Measurements from ENCODE around the gene NLGN2.

NLGN2 gene

DNA sequence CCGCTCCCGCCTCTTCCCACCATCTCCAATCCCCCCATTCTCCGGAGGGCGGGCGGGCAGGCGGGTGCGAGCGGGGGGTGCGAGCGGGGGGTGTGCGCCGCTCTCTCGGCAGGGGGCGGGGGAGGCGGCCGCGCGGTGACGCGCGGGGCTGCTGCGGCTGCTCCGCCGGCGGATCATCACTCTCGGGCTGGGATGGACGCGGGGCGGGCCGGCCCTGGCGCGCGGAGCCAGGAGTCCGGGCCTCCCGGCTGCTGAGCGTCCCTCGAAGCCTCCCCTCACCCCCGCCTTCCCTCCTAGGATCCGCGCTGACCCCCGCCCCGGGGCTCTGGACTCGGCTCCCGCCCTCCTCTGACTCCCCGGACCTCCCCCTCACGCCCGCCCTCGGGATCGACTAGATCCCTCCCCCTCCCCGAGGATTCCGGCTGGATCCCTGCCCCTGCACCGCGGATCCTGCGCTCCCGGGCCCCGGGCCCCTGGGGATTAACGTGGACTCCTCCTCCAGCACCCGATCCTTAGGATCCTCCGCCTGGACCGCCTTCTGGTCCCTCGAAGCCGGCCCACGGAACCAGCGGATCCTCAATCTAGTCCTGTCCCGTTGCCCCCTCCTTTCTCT lies 2.8 kb upstream of the NLGN2 start:
- no CpG with 5 or more reads among the region's 65 CpGs for WGBS (ENCODE audit: insufficient coverage, insufficient read length)
- Histone ChIP-seq H3K9me3 (ENCODE audit: control insufficient read depth, insufficient read depth, low read length) (no peaks in the 10 kb centered on the region), H3K4me1 (ENCODE audit: control insufficient read depth, insufficient read depth, low read length) (peaks cover 2% of the 10 kb centered on the region), H3K27me3 (ENCODE audit: control insufficient read depth, insufficient read depth, low read length) (no peaks in the 10 kb centered on the region), H3K27ac (ENCODE audit: low read length) (no peak overlapping the region), H3K36me3 (ENCODE audit: control insufficient read depth, insufficient read depth, low read length) (peaks cover 12% of the 10 kb centered on the region), H3K4me3 (ENCODE audit: low read length) (peak overlapping the region; percentile 72; the same call in 1 of the 2 replicates)
- DNase-seq (ENCODE audit: low read depth, low spot score) = no peak

GRCh38 chr17:7405350-7406234 lies 2.1 kb upstream of the NLGN2 start:
- peaks cover 2% of the 10 kb centered on the region for H3K4me1 ChIP-seq (ENCODE audit: control insufficient read depth, insufficient read depth, low read length)
- H3K27ac ChIP-seq (ENCODE audit: low read length) = no peak overlapping the region
- no CpG with 5 or more reads among the region's 38 CpGs for WGBS (ENCODE audit: insufficient coverage, insufficient read length)
- peaks cover 19% of the 10 kb centered on the region for H3K36me3 ChIP-seq (ENCODE audit: control insufficient read depth, insufficient read depth, low read length)
- peak overlapping the region; percentile 72 for H3K4me3 ChIP-seq (ENCODE audit: low read length)
- no peaks in the 10 kb centered on the region for H3K9me3 ChIP-seq (ENCODE audit: control insufficient read depth, insufficient read depth, low read length)
- DNase-seq (ENCODE audit: low read depth, low spot score) = no peak
- no peaks in the 10 kb centered on the region for H3K27me3 ChIP-seq (ENCODE audit: control insufficient read depth, insufficient read depth, low read length)

GRCh38 chr17:7406235-7406825 lies 1.3 kb upstream of the NLGN2 start:
- peaks cover 2% of the 10 kb centered on the region for H3K4me1 ChIP-seq (ENCODE audit: control insufficient read depth, insufficient read depth, low read length)
- H3K4me3 ChIP-seq (ENCODE audit: low read length) = peak overlapping the region; percentile 72; the same call in 1 of the 2 replicates
- H3K36me3 ChIP-seq (ENCODE audit: control insufficient read depth, insufficient read depth, low read length) = peaks cover 20% of the 10 kb centered on the region
- no peak overlapping the region for H3K27ac ChIP-seq (ENCODE audit: low read length)
- WGBS (ENCODE audit: insufficient coverage, insufficient read length) = no CpG with 5 or more reads among the region's 12 CpGs
- H3K27me3 ChIP-seq (ENCODE audit: control insufficient read depth, insufficient read depth, low read length) = no peaks in the 10 kb centered on the region
- no peak for DNase-seq (ENCODE audit: low read depth, low spot score)
- H3K9me3 ChIP-seq (ENCODE audit: control insufficient read depth, insufficient read depth, low read length) = no peaks in the 10 kb centered on the region

DNA sequence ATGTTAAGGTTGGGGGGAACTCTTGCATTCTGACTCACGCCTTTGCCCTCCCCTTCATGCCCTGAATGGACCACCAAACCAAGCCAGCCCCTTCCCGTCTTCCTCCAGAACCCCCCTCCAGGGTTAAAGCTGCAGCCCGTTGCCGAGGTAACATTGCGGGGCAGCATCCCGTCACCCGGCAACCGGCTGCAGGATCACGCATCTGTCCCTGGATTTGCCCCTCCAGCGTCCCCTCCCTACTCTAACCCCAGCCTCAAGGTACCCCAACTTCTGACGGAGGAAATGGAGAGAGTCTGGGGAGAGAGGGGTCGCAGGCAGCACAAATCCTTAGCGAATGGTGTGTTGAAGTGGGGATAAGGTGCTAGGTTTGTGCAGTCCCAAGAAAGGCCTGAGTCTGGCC lies 563 bp upstream of the NLGN2 start:
- Histone ChIP-seq H3K27ac (ENCODE audit: low read length) (no peak overlapping the region), H3K27me3 (ENCODE audit: control insufficient read depth, insufficient read depth, low read length) (no peaks in the 10 kb centered on the region), H3K36me3 (ENCODE audit: control insufficient read depth, insufficient read depth, low read length) (peaks cover 20% of the 10 kb centered on the region), H3K9me3 (ENCODE audit: control insufficient read depth, insufficient read depth, low read length) (no peaks in the 10 kb centered on the region), H3K4me1 (ENCODE audit: control insufficient read depth, insufficient read depth, low read length) (peaks cover 2% of the 10 kb centered on the region), H3K4me3 (ENCODE audit: low read length) (no peak overlapping the region)
- no CpG with 5 or more reads among the region's 13 CpGs for WGBS (ENCODE audit: insufficient coverage, insufficient read length)
- no peak for DNase-seq (ENCODE audit: low read depth, low spot score)

DNA sequence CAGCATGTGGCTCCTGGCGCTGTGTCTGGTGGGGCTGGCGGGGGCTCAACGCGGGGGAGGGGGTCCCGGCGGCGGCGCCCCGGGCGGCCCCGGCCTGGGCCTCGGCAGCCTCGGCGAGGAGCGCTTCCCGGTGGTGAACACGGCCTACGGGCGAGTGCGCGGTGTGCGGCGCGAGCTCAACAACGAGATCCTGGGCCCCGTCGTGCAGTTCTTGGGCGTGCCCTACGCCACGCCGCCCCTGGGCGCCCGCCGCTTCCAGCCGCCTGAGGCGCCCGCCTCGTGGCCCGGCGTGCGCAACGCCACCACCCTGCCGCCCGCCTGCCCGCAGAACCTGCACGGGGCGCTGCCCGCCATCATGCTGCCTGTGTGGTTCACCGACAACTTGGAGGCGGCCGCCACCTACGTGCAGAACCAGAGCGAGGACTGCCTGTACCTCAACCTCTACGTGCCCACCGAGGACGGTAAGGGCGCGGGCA lies 645 bp downstream of the NLGN2 start:
- WGBS (ENCODE audit: insufficient coverage, insufficient read length) = no CpG with 5 or more reads among the region's 58 CpGs
- Histone ChIP-seq H3K4me3 (ENCODE audit: low read length) (no peak overlapping the region; the same call in 1 of the 2 replicates), H3K27me3 (ENCODE audit: control insufficient read depth, insufficient read depth, low read length) (no peaks in the 10 kb centered on the region), H3K4me1 (ENCODE audit: control insufficient read depth, insufficient read depth, low read length) (peaks cover 2% of the 10 kb centered on the region), H3K27ac (ENCODE audit: low read length) (no peak overlapping the region), H3K36me3 (ENCODE audit: control insufficient read depth, insufficient read depth, low read length) (peaks cover 20% of the 10 kb centered on the region), H3K9me3 (ENCODE audit: control insufficient read depth, insufficient read depth, low read length) (no peaks in the 10 kb centered on the region)
- no peak for DNase-seq (ENCODE audit: low read depth, low spot score)

DNA sequence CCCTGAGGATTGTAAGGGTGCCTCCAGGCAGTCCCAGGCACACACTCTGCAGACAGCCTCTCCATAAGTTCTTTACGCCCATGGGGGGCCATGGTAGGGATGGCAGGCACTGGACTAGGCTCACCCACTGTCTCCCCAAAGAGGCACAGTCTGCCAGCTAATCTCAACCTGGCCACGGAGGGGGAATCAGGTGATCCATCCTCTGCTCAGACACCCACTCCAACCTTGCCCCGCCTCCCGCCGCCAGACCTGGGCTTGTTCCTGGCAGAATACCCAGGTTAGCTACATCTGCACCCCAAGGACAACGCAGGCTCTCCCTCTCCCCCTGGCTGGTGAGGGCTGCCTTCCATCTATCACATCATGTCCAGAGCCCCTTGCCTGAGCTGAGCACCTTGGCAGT lies 1.2 kb downstream of the NLGN2 start:
- no peak for DNase-seq (ENCODE audit: low read depth, low spot score)
- no peak overlapping the region for H3K27ac ChIP-seq (ENCODE audit: low read length)
- H3K27me3 ChIP-seq (ENCODE audit: control insufficient read depth, insufficient read depth, low read length) = no peaks in the 10 kb centered on the region
- H3K4me1 ChIP-seq (ENCODE audit: control insufficient read depth, insufficient read depth, low read length) = peaks cover 2% of the 10 kb centered on the region
- peaks cover 20% of the 10 kb centered on the region for H3K36me3 ChIP-seq (ENCODE audit: control insufficient read depth, insufficient read depth, low read length)
- H3K4me3 ChIP-seq (ENCODE audit: low read length) = no peak overlapping the region
- H3K9me3 ChIP-seq (ENCODE audit: control insufficient read depth, insufficient read depth, low read length) = no peaks in the 10 kb centered on the region
- WGBS (ENCODE audit: insufficient coverage, insufficient read length) = no CpG with 5 or more reads among the region's 6 CpGs

GRCh38 chr17:7409716-7410115 lies 2.1 kb downstream of the NLGN2 start:
- Histone ChIP-seq H3K27ac (ENCODE audit: low read length) (no peak overlapping the region), H3K9me3 (ENCODE audit: control insufficient read depth, insufficient read depth, low read length) (no peaks in the 10 kb centered on the region), H3K27me3 (ENCODE audit: control insufficient read depth, insufficient read depth, low read length) (no peaks in the 10 kb centered on the region), H3K4me1 (ENCODE audit: control insufficient read depth, insufficient read depth, low read length) (peaks cover 2% of the 10 kb centered on the region), H3K4me3 (ENCODE audit: low read length) (no peak overlapping the region), H3K36me3 (ENCODE audit: control insufficient read depth, insufficient read depth, low read length) (peaks cover 21% of the 10 kb centered on the region)
- DNase-seq (ENCODE audit: low read depth, low spot score) = no peak
- no CpG with 5 or more reads among the region's 6 CpGs for WGBS (ENCODE audit: insufficient coverage, insufficient read length)

- no peak for DNase-seq (ENCODE audit: low read depth, low spot score)
- no peak overlapping the region for H3K27ac ChIP-seq (ENCODE audit: low read length)
- H3K27me3 ChIP-seq (ENCODE audit: control insufficient read depth, insufficient read depth, low read length) = no peaks in the 10 kb centered on the region
- H3K4me1 ChIP-seq (ENCODE audit: control insufficient read depth, insufficient read depth, low read length) = peaks cover 2% of the 10 kb centered on the region
- H3K9me3 ChIP-seq (ENCODE audit: control insufficient read depth, insufficient read depth, low read length) = no peaks in the 10 kb centered on the region
- peaks cover 30% of the 10 kb centered on the region for H3K36me3 ChIP-seq (ENCODE audit: control insufficient read depth, insufficient read depth, low read length)
- WGBS (ENCODE audit: insufficient coverage, insufficient read length) = no CpG with 5 or more reads among the region's 25 CpGs
- no peak overlapping the region for H3K4me3 ChIP-seq (ENCODE audit: low read length)
Observed at GRCh38 chr17:7410634-7411426, 3.2 kb downstream of the NLGN2 start.

GRCh38 chr17:7411427-7411750 lies 3.7 kb downstream of the NLGN2 start:
- H3K36me3 ChIP-seq (ENCODE audit: control insufficient read depth, insufficient read depth, low read length) = peaks cover 31% of the 10 kb centered on the region
- DNase-seq (ENCODE audit: low read depth, low spot score) = no peak
- no peak overlapping the region for H3K27ac ChIP-seq (ENCODE audit: low read length)
- no peaks in the 10 kb centered on the region for H3K27me3 ChIP-seq (ENCODE audit: control insufficient read depth, insufficient read depth, low read length)
- WGBS (ENCODE audit: insufficient coverage, insufficient read length) = no CpG with 5 or more reads among the region's 8 CpGs
- no peaks in the 10 kb centered on the region for H3K9me3 ChIP-seq (ENCODE audit: control insufficient read depth, insufficient read depth, low read length)
- H3K4me3 ChIP-seq (ENCODE audit: low read length) = no peak overlapping the region
- H3K4me1 ChIP-seq (ENCODE audit: control insufficient read depth, insufficient read depth, low read length) = peaks cover 2% of the 10 kb centered on the region
